ENCODE measurements around the gene TENM3.

DNA sequence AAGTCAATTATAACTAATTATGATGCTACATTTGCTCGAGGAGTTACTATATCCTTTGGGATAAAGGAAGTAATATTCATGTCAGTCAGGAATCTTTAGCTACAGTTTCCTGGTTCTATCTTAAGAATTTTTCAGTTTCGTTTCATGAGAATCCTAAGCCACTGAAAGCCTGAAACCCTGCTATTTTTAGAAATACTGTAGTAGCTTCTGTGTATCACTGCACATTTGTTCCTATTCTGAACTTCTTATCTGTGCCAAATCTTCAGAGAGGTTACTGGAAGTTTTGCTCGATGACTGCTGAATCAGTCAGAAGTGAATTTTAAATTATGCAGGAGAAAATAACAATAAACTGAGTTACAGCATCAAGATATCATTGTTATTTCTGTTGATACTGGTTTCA, 249.2 kb downstream of the TENM3 start:
- TF ChIP-seq, protein P1, sequence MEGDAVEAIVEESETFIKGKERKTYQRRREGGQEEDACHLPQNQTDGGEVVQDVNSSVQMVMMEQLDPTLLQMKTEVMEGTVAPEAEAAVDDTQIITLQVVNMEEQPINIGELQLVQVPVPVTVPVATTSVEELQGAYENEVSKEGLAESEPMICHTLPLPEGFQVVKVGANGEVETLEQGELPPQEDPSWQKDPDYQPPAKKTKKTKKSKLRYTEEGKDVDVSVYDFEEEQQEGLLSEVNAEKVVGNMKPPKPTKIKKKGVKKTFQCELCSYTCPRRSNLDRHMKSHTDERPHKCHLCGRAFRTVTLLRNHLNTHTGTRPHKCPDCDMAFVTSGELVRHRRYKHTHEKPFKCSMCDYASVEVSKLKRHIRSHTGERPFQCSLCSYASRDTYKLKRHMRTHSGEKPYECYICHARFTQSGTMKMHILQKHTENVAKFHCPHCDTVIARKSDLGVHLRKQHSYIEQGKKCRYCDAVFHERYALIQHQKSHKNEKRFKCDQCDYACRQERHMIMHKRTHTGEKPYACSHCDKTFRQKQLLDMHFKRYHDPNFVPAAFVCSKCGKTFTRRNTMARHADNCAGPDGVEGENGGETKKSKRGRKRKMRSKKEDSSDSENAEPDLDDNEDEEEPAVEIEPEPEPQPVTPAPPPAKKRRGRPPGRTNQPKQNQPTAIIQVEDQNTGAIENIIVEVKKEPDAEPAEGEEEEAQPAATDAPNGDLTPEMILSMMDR (IDR thresholded peaks at IDR 0.05; ENCODE audit: extremely low read depth in 1 of 2, insufficient read depth in 1 of 2, low read depth in 1 of 2, low read length in 2 of 2) = no peak
- TF ChIP-seq JUN (IDR thresholded peaks at IDR 0.05; ENCODE audit: borderline replicate concordance, insufficient read depth, insufficient read length, low read depth) (no peak), EZH2 (IDR thresholded peaks at IDR 0.05; ENCODE audit: borderline replicate concordance, low read depth, low read length, severe bottlenecking) (no peak), POLR2A (IDR thresholded peaks at IDR 0.05; ENCODE audit: low read depth, low read length) (no peak), POLR2AphosphoS5 (IDR thresholded peaks at IDR 0.05; ENCODE audit: insufficient read depth, low read depth, low read length) (no peak), MYC (IDR thresholded peaks at IDR 0.05; ENCODE audit: low read depth, low read length) (no peak)
